HEK293 (cell line): Measurements from ENCODE around the gene ST7.

Experiments
- REST ChIP-seq: fragments of 450-650 bp; formaldehyde crosslinking; IDR thresholded peaks from 2 replicates; pipeline ENCODE4 v1.5.1; 2016; ENCODE audit warnings: missing biosample characterization, missing genetic modification characterization
- ZNF248 ChIP-seq: fragments of 450-650 bp; formaldehyde crosslinking; IDR thresholded peaks from 2 replicates; pipeline ENCODE4 v1.5.1; 2017; ENCODE audit warnings: missing biosample characterization, missing genetic modification characterization

GRCh38 chr7:117116211-117116610, 162.9 kb downstream of the ST7 start:
- no peak for TF ChIP-seq REST (tag by site-specific recombination)
- TF ChIP-seq ZNF248 (tag by site-specific recombination), result no peak
